Activated naive CD8-positive, alpha-beta T cell treated with anti-CD3 and anti-CD28 coated beads, Interleukin-2, amount 50 U/mL, for 16 hours (primary cell): ENCODE results near the gene KCNK10.
A peak's percentile ranks its signal among the peaks of the same experiment; 100 is the strongest.

ENCODE experiments used
- DNase-seq: peaks from one replicate; pipeline ENCODE4 v3.0.0-alpha.2; 2020; ENCODE audit warnings: low read depth, low spot score

Gene KCNK10

DNA sequence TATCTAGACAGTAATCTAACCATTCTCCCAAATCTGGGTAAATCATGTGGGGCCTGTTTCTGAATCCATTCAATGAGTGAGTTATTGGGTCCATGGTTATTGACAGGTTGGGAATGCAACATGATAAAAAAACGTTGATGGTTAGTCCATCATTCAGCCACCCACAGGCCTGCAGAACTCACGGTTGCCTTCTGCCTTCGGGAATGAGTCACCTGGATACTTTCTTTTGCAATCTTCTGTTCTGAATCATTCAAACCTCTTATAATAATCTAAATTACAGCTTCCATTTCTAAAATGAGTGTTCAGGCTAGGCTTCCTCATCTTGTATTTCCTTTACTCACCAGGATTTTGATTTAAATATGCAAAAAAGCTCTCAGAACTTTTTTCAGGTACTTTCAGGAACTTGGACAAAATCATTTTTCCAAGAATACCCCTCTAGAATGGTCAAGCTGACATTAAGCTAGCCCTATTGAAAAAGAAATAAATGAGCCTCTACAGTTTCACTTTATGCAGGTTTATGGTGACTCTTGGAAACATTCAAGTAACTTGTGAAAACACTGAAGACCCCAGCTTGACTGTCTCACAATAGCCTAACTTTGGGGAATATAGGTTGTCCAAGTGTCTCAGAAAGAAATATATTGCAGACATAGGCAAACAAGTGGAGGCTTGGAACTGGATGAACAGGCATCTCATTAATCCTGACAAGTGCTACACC lies 94.4 kb downstream of the KCNK10 start:
- no peak for DNase-seq

DNA sequence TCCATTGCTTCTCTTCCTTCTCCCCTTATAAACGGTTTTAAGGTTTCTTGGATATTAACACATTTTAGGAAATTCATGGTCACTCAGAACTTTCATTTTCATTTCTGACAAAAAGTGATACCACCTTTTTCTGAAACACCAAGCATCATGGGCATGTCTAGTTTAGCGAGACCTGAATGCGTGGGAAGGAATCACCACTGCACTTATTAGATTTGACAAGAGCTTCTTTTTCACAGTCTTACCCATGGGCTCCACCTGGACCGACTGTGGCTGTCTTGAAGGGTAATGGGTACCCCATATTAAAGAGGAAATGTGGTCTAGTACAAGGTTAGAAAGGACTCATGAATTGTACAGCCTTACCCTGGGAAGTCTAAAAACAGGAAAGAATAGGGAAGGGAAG lies 95.4 kb downstream of the KCNK10 start:
- no peak for DNase-seq

- no peak for DNase-seq
Observed at GRCh38 chr14:88225721-88226120, 97.3 kb downstream of the KCNK10 start.

- no peak for DNase-seq
Observed at GRCh38 chr14:88218119-88218915, 104.8 kb downstream of the KCNK10 start.

GRCh38 chr14:88212691-88213090 lies 110.4 kb downstream of the KCNK10 start:
- no peak for DNase-seq

- DNase-seq = no peak
Observed at GRCh38 chr14:88210426-88210825, 112.6 kb downstream of the KCNK10 start.

DNA sequence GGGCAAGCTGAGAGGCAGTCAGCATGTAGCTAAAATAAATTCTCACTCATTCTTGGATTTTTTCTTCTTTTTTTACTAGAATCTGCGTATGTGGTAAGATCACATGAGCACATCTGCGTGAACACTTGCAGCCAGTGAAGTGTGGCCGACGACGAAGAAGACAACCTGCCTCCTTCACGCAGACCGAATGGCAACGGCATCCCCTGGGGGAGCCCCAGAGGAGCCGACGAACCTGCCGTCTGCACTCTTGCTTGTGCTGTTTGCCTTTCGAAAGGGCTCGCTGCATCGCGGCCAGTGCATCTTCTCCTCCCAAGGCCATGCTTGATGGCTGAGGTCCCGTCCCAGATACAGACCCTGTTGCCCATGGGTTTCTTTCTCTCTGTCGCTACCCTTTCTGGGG lies 113.8 kb downstream of the KCNK10 start:
- DNase-seq = no peak

DNA sequence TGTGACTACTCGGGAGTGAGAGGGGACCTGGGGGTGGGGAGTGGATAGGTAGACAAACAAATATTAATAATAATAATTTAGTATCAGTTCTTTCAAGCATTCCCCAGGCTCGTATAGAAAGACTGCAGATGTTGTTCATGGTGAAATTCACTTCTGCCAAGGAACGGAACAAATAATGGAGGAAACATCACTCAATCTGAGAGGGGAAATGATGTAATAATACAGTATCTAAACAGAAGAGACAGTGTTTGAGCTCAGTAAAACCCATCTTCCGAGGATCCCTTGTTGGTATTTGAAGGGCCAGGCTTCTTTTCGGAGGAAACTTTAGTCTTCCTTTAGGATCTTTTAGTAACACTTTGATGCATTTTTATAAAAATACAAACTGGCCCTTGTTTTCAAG lies 114.2 kb downstream of the KCNK10 start:
- DNase-seq = no peak

DNA sequence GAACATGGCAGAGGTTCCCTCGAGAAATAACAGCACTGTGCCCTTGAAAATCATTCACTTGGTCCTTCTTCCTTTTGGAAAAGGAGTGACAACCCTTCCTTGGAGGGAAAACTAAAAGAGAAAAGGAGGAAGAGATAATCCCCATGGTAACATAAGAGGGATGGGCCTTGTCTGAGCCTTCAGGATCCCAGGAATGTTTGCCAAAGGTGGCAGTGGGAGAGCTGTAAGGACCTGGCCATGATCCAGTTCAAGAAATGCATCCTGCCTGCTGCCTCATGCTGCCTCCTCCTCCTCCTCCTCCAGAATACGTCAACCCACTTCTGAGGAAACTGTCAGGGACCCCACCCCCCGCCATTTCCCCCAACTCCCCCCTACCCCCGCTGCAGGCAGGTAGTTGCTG lies 118.8 kb downstream of the KCNK10 start:
- no peak for DNase-seq

- no peak for DNase-seq
Observed at GRCh38 chr14:88203291-88203690, 119.8 kb downstream of the KCNK10 start.

GRCh38 chr14:88202286-88202685 lies 120.8 kb downstream of the KCNK10 start:
- DNase-seq = no peak

- DNase-seq = no peak
Observed at GRCh38 chr14:88201851-88202250, 121.2 kb downstream of the KCNK10 start.

- DNase-seq = no peak
Observed at GRCh38 chr14:88199882-88200281, 123.2 kb downstream of the KCNK10 start.

DNA sequence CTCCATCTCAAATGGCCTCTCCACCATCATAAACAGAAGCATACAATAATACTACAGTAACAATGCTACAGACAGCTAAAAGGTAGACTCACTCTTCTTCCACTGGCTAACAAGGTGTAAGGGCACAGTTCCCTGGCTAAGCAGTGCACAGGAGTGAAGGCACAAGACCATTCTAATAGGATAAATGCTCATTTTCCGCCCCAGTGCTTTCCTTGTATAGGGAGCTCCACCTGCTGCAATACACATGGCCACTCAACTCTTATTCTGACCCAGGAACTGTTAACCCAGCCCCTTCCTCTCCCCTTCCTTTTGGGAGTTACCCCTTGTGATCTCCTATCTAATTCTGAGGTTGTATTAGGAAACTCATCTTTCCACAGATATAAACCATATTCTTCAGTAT lies 124.6 kb downstream of the KCNK10 start:
- DNase-seq = no peak

DNA sequence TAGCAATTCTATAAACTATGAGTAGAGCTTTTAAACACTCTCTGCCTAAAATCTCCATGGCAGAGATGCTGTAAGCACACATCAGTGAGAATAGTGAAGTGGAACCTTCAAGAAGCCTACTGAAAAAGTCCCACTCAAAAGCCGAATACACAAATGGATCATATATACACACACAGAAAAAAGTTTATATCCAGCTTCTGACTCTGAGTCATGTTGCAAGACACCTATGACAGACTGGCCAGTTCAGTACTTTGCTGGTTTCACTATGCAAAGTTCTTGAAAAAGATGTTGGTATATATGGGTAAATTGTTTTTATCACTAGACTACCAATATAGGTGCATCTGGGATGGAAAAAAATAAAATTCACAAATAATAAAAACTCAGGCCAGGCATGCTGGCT lies 126.1 kb downstream of the KCNK10 start:
- no peak for DNase-seq

GRCh38 chr14:88196116-88196890 lies 126.8 kb downstream of the KCNK10 start:
- DNase-seq = no peak

GRCh38 chr14:88195676-88196075 lies 127.4 kb downstream of the KCNK10 start:
- DNase-seq = no peak

DNA sequence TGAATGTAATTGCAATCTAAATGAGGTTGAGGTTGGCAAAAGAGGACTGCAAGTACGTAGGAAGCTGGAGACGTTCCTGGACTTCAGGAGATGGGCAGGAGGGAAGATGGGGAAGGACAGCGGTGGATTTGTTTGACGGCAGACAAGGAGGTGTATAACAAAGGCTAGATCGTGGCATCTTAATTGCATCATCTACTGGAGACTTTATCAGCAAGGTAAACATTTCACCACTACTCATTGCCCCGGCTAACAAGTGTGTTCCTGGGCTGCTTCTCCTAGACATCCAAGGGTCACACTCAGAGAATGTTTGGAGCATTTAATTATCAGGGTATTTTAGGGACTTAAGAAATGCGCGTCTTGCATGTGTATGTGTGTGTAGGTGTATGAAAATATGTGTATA lies 128.5 kb downstream of the KCNK10 start:
- DNase-seq = no peak

DNA sequence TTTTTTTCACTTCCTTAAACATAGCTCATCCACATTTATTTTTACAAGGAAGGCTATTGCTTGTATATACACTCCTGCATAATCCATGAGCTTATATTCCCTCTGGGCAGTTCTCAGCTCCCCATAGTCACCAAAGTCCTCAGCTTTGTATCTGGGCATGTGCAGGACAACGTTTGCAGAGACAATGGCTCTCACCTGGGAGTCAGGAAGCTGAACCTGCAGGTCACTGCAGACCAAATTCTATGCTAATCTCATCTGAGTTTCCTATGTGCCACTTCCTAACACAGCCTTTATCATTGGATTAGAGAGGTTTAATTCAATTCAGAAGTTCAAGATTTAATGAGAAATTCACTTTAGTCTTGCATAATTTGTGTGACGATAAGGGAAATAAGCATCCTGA lies 131.5 kb downstream of the KCNK10 start:
- DNase-seq = no peak

DNA sequence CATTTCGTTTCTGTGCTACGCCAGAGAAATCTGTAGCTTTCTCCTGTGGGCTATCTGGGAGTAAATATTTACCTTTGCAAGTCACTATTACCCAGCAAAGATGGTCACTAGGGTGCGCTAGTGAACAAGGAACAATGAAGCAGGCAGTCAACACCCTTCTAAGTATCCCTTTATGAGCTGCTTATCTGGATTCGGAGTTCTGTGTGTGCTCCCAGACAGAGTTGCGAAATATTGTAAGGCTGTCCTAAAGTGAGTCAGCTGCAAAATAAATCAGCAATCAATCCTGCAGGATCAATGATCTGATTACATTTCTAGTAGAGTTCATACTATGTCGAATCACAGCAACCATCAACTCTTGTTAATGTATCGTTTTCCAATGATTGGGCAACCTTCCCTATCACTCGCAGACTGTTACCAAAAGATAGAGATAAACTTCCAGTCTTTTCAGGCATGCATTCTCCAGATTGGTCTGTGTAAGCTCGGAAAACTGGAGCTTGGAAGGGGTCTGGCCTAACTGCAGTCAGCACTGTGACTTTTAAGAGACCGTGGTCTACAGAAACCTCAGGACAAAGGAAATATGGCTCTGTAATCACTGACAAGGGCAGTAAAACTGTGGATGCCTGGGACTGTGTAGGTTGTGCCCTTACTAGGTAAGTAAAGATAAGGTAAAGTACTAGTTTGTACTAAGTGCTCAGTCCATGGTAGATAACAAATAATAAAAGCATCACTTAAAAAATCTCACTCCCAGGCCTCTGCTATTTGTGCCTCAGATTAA lies 133.5 kb downstream of the KCNK10 start:
- peak; percentile 6 for DNase-seq

- DNase-seq = no peak
Observed at GRCh38 chr14:88188745-88189416, 134.2 kb downstream of the KCNK10 start.
